ENCODE measurements around the gene CPPED1. TPM values are rescaled to one million over a fixed set of nuclear protein-coding genes. Genes with fewer than 3 reads are reported as not detected.

Gene CPPED1
- total and polyA plus RNA-seq, 9 donors, result 4.3 to 9.1 (median 6.8) TPM

- no CpG with 5 or more reads among the region's 5 CpGs for WGBS (ENCODE audit: insufficient coverage)
- no peak for DNase-seq
Measured at GRCh38 chr16:12675852-12676251, 127.8 kb downstream of the CPPED1 start.

GRCh38 chr16:12675046-12675445 is 128.6 kb downstream of the CPPED1 start:
- Histone ChIP-seq H3K4me3 (ENCODE audit: low read length) (no peak overlapping the region), H3K36me3 (ENCODE audit: control insufficient read depth, insufficient read depth, low read length) (no peaks in the 10 kb centered on the region), H3K9me3 (replicated peaks; ENCODE audit: control insufficient read depth, low read depth, low read length) (no peaks in the 10 kb centered on the region), H3K27me3 (ENCODE audit: control insufficient read depth, insufficient read depth, low read length) (no peaks in the 10 kb centered on the region), H3K27ac (ENCODE audit: low read length) (no peak overlapping the region), H3K4me1 (ENCODE audit: control insufficient read depth, insufficient read depth, low read length) (no peaks in the 10 kb centered on the region)
- DNase-seq, result no peak
- WGBS (ENCODE audit: insufficient coverage), result 25% methylated on average over 1 of the region's 4 CpGs

More at GRCh38 chr16:12675852-12676251, 127.8 kb downstream of the CPPED1 start:
- no peaks in the 10 kb centered on the region for H3K4me1 ChIP-seq (ENCODE audit: control insufficient read depth, insufficient read depth, low read length)
- H3K27me3 ChIP-seq (ENCODE audit: control insufficient read depth, insufficient read depth, low read length), result no peaks in the 10 kb centered on the region
- no peak overlapping the region for H3K27ac ChIP-seq (ENCODE audit: low read length)
- H3K4me3 ChIP-seq (ENCODE audit: low read length), result no peak overlapping the region
- no peaks in the 10 kb centered on the region for H3K9me3 ChIP-seq (replicated peaks; ENCODE audit: control insufficient read depth, low read depth, low read length)
- no peaks in the 10 kb centered on the region for H3K36me3 ChIP-seq (ENCODE audit: control insufficient read depth, insufficient read depth, low read length)

GRCh38 chr16:12674524-12674923 is 129.2 kb downstream of the CPPED1 start:
- WGBS (ENCODE audit: insufficient coverage), result 90% methylated on average over 1 of the region's 5 CpGs
- H3K27me3 ChIP-seq (ENCODE audit: control insufficient read depth, insufficient read depth, low read length), result no peaks in the 10 kb centered on the region
- H3K36me3 ChIP-seq (ENCODE audit: control insufficient read depth, insufficient read depth, low read length), result no peaks in the 10 kb centered on the region
- H3K4me1 ChIP-seq (ENCODE audit: control insufficient read depth, insufficient read depth, low read length), result no peaks in the 10 kb centered on the region
- no peak for DNase-seq
- no peaks in the 10 kb centered on the region for H3K9me3 ChIP-seq (replicated peaks; ENCODE audit: control insufficient read depth, low read depth, low read length)
- no peak overlapping the region for H3K4me3 ChIP-seq (ENCODE audit: low read length)
- no peak overlapping the region for H3K27ac ChIP-seq (ENCODE audit: low read length)

GRCh38 chr16:12674071-12674470 is 129.6 kb downstream of the CPPED1 start:
- Histone ChIP-seq H3K9me3 (replicated peaks; ENCODE audit: control insufficient read depth, low read depth, low read length) (no peaks in the 10 kb centered on the region), H3K36me3 (ENCODE audit: control insufficient read depth, insufficient read depth, low read length) (no peaks in the 10 kb centered on the region), H3K27me3 (ENCODE audit: control insufficient read depth, insufficient read depth, low read length) (no peaks in the 10 kb centered on the region), H3K27ac (ENCODE audit: low read length) (no peak overlapping the region), H3K4me1 (ENCODE audit: control insufficient read depth, insufficient read depth, low read length) (no peaks in the 10 kb centered on the region), H3K4me3 (ENCODE audit: low read length) (no peak overlapping the region)
- no peak for DNase-seq
- 67% methylated on average over 4 of the region's 6 CpGs for WGBS (ENCODE audit: insufficient coverage)

GRCh38 chr16:12673466-12673865 is 130.2 kb downstream of the CPPED1 start:
- no peak for DNase-seq
- no peak overlapping the region for H3K4me3 ChIP-seq (ENCODE audit: low read length)
- 69% methylated on average over 5 of the region's 10 CpGs for WGBS (ENCODE audit: insufficient coverage)

GRCh38 chr16:12672986-12673385 is 130.7 kb downstream of the CPPED1 start:
- peak; percentile 40 for DNase-seq
- 58% methylated on average over 4 of the region's 8 CpGs for whole genome bisulfite sequencing (ENCODE audit: insufficient coverage)
- Histone ChIP-seq H3K4me1 (ENCODE audit: control insufficient read depth, insufficient read depth, low read length) (no peaks in the 10 kb centered on the region), H3K9me3 (replicated peaks; ENCODE audit: control insufficient read depth, low read depth, low read length) (no peaks in the 10 kb centered on the region), H3K4me3 (ENCODE audit: low read length) (no peak overlapping the region), H3K36me3 (ENCODE audit: control insufficient read depth, insufficient read depth, low read length) (no peaks in the 10 kb centered on the region), H3K27ac (ENCODE audit: low read length) (no peak overlapping the region), H3K27me3 (ENCODE audit: control insufficient read depth, insufficient read depth, low read length) (no peaks in the 10 kb centered on the region)

More at GRCh38 chr16:12673466-12673865, 130.2 kb downstream of the CPPED1 start:
- no peak overlapping the region for H3K27ac ChIP-seq (ENCODE audit: low read length)
- H3K9me3 ChIP-seq (replicated peaks; ENCODE audit: control insufficient read depth, low read depth, low read length), result no peaks in the 10 kb centered on the region
- no peaks in the 10 kb centered on the region for H3K27me3 ChIP-seq (ENCODE audit: control insufficient read depth, insufficient read depth, low read length)
- no peaks in the 10 kb centered on the region for H3K4me1 ChIP-seq (ENCODE audit: control insufficient read depth, insufficient read depth, low read length)
- no peaks in the 10 kb centered on the region for H3K36me3 ChIP-seq (ENCODE audit: control insufficient read depth, insufficient read depth, low read length)

- H3K36me3 ChIP-seq (ENCODE audit: control insufficient read depth, insufficient read depth, low read length), result no peaks in the 10 kb centered on the region
Measured at GRCh38 chr16:12669908-12670307, 133.8 kb downstream of the CPPED1 start.

GRCh38 chr16:12667909-12668308 is 135.8 kb downstream of the CPPED1 start:
- Histone ChIP-seq H3K9me3 (replicated peaks; ENCODE audit: control insufficient read depth, low read depth, low read length) (no peaks in the 10 kb centered on the region), H3K4me1 (ENCODE audit: control insufficient read depth, insufficient read depth, low read length) (no peaks in the 10 kb centered on the region), H3K36me3 (ENCODE audit: control insufficient read depth, insufficient read depth, low read length) (no peaks in the 10 kb centered on the region), H3K27me3 (ENCODE audit: control insufficient read depth, insufficient read depth, low read length) (no peaks in the 10 kb centered on the region), H3K27ac (ENCODE audit: low read length) (no peak overlapping the region), H3K4me3 (ENCODE audit: low read length) (no peak overlapping the region)
- no peak for DNase-seq
- no CpG with 5 or more reads among the region's 3 CpGs for WGBS (ENCODE audit: insufficient coverage)

More at GRCh38 chr16:12669908-12670307, 133.8 kb downstream of the CPPED1 start:
- no CpG with 5 or more reads among the region's 6 CpGs for whole genome bisulfite sequencing (ENCODE audit: insufficient coverage)
- H3K27ac ChIP-seq (ENCODE audit: low read length), result no peak overlapping the region
- H3K9me3 ChIP-seq (replicated peaks; ENCODE audit: control insufficient read depth, low read depth, low read length), result no peaks in the 10 kb centered on the region
- no peak overlapping the region for H3K4me3 ChIP-seq (ENCODE audit: low read length)
- no peaks in the 10 kb centered on the region for H3K4me1 ChIP-seq (ENCODE audit: control insufficient read depth, insufficient read depth, low read length)
- no peaks in the 10 kb centered on the region for H3K27me3 ChIP-seq (ENCODE audit: control insufficient read depth, insufficient read depth, low read length)
- DNase-seq, result no peak

GRCh38 chr16:12664164-12664733 is 139.4 kb downstream of the CPPED1 start:
- Histone ChIP-seq H3K27me3 (ENCODE audit: control insufficient read depth, insufficient read depth, low read length) (no peaks in the 10 kb centered on the region), H3K9me3 (replicated peaks; ENCODE audit: control insufficient read depth, low read depth, low read length) (no peaks in the 10 kb centered on the region), H3K4me3 (ENCODE audit: low read length) (no peak overlapping the region), H3K27ac (ENCODE audit: low read length) (no peak overlapping the region), H3K36me3 (ENCODE audit: control insufficient read depth, insufficient read depth, low read length) (no peaks in the 10 kb centered on the region), H3K4me1 (ENCODE audit: control insufficient read depth, insufficient read depth, low read length) (no peaks in the 10 kb centered on the region)
- DNase-seq, result no peak
- 100% methylated on average over 1 of the region's 9 CpGs for WGBS (ENCODE audit: insufficient coverage)

- H3K4me3 ChIP-seq (ENCODE audit: low read length), result no peak overlapping the region
- H3K27me3 ChIP-seq (ENCODE audit: control insufficient read depth, insufficient read depth, low read length), result no peaks in the 10 kb centered on the region
- no peaks in the 10 kb centered on the region for H3K36me3 ChIP-seq (ENCODE audit: control insufficient read depth, insufficient read depth, low read length)
- no peaks in the 10 kb centered on the region for H3K4me1 ChIP-seq (ENCODE audit: control insufficient read depth, insufficient read depth, low read length)
- 17% methylated on average over 8 of the region's 10 CpGs for WGBS (ENCODE audit: insufficient coverage)
- peaks cover 5% of the 10 kb centered on the region for H3K9me3 ChIP-seq (replicated peaks; ENCODE audit: control insufficient read depth, low read depth, low read length)
- DNase-seq, result peak; percentile 62
- no peak overlapping the region for H3K27ac ChIP-seq (ENCODE audit: low read length)
Measured at GRCh38 chr16:12661656-12662172, 142.0 kb downstream of the CPPED1 start.

GRCh38 chr16:12659871-12660270 is 143.8 kb downstream of the CPPED1 start:
- no peaks in the 10 kb centered on the region for H3K36me3 ChIP-seq (ENCODE audit: control insufficient read depth, insufficient read depth, low read length)
- H3K27ac ChIP-seq (ENCODE audit: low read length), result no peak overlapping the region
- no peaks in the 10 kb centered on the region for H3K4me1 ChIP-seq (ENCODE audit: control insufficient read depth, insufficient read depth, low read length)
- no peak overlapping the region for H3K4me3 ChIP-seq (ENCODE audit: low read length)
- peaks cover 5% of the 10 kb centered on the region for H3K9me3 ChIP-seq (replicated peaks; ENCODE audit: control insufficient read depth, low read depth, low read length)
- no peaks in the 10 kb centered on the region for H3K27me3 ChIP-seq (ENCODE audit: control insufficient read depth, insufficient read depth, low read length)
- no CpG with 5 or more reads among the region's 3 CpGs for WGBS (ENCODE audit: insufficient coverage)
- DNase-seq, result no peak
